Esophagus squamous epithelium (tissue), 5 donors: Measurements from ENCODE around the gene NUPR1. TPM values are rescaled to one million over a fixed set of nuclear protein-coding genes. Genes with fewer than 3 reads are reported as not detected.
"Not testable (repeated sequence)": the region's sequence is repeated elsewhere in the genome, so short reads cannot be mapped to it uniquely, and the experiment has no call there.

Experiments used
- DNase-seq: peaks from one replicate; lab custom pipeline; 2025; lab: John Stamatoyannopoulos, UW
- H3K27ac ChIP-seq, 4 donors: fragments of 200-600 bp; sonication (generic); one replicate each; pipeline ENCODE4 v1.5.1; 2016 to 2019; ENCODE audit warnings: mild to moderate bottlenecking in 1 of 4
- H3K27me3 ChIP-seq, 4 donors: fragments of 200-600 bp; sonication (generic); 1 replicate in 3 of 4; 2 replicates in 1 of 4; pipeline versions ENCODE4 v1.5.1 to v1.6.0; 2017 to 2021; ENCODE audit warnings: antibody characterized with exemption in 1 of 4
- H3K36me3 ChIP-seq, 3 donors: fragments of 200-600 bp; sonication (generic); one replicate each; pipeline ENCODE4 v1.5.1; 2016 to 2019
- H3K4me1 ChIP-seq, 3 donors: fragments of 200-600 bp; sonication (generic); one replicate each; pipeline ENCODE4 v1.5.1; 2017 to 2019
- H3K4me3 ChIP-seq, 4 donors: fragments of 200-600 bp; sonication (generic); 1 replicate in 3 of 4; 2 replicates in 1 of 4; pipeline ENCODE4 v1.5.1; 2016 to 2019; ENCODE audit warnings: mild to moderate bottlenecking in 2 of 4, moderate library complexity in 1 of 4
- H3K9me3 ChIP-seq, 3 donors: fragments of 200-600 bp; sonication (generic); one replicate each; pipeline ENCODE4 v1.5.1; 2016 to 2019
- CTCF ChIP-seq, 6 experiments: fragments of 450-650 bp in 4 of 6; fragments of 200-600 bp in 2 of 6; sonication (generic) in 2 of 6; IDR thresholded peaks; one replicate each; pipeline ENCODE4 v1.5.1; 2016 to 2019; ENCODE audit warnings: antibody characterized with exemption in 6 of 6, mild to moderate bottlenecking in 4 of 6, moderate library complexity in 4 of 6
- POLR2A ChIP-seq, 4 donors: fragments of 450-650 bp; IDR thresholded peaks; one replicate each; pipeline ENCODE4 v1.6.1; 2017; ENCODE audit warnings: antibody characterized with exemption in 4 of 4, mild to moderate bottlenecking in 4 of 4, moderate library complexity in 3 of 4
- WGBS, 2 donors: methylation state at CpG; one replicate each; pipeline ENCODE4 v1.1.5; 2018; 5-methylcytosine and 5-hydroxymethylcytosine counted together
- intact Hi-C: fragments of 100-400 bp; cut with DNase I; formaldehyde crosslinking; loops from one replicate; pipeline ENCODE4 v1.15.0; 2022
- total RNA-seq, 4 donors: library from RNA; depleted of rRNA; stranded (reverse); fragments of >200 nt; gene quantifications; one replicate each; pipeline ENCODE4 v1.1.0, GENCODE V29; 2016
- donor health status: DM: yes; HTN: yes; CAD: no.

NUPR1 gene
- total RNA-seq, 4 donors from 2014 or later = 5.2 to 21.4 (median 15.0) TPM

- TF ChIP-seq POLR2A (IDR thresholded peaks at IDR 0.05) = no peak
- no peak for TF ChIP-seq CTCF (IDR thresholded peaks at IDR 0.05)
- Histone ChIP-seq H3K4me3 (no peak overlapping the region), H3K9me3 (no peaks in the 10 kb centered on the region), H3K4me1 (peaks cover 0 to 27% (median 11%) of the 10 kb centered on the region in 3 donors), H3K27ac (no peak overlapping the region), H3K27me3 (no peaks in the 10 kb centered on the region), H3K36me3 (peaks cover 9 to 88% (median 28%) of the 10 kb centered on the region in 3 donors)
- DNase-seq = no peak
- 100% methylated on average over 1 of the region's 5 CpGs for WGBS, 2 donors
- intact Hi-C loops = no loop called here
Observed at GRCh38 chr16:28486266-28486665, 52.5 kb downstream of the NUPR1 start.

GRCh38 chr16:28483361-28483760, 55.4 kb downstream of the NUPR1 start:
- H3K27ac ChIP-seq, DNase-seq, H3K4me1 ChIP-seq, H3K9me3 ChIP-seq, H3K4me3 ChIP-seq, H3K27me3 ChIP-seq, intact Hi-C loops: not testable (repeated sequence)
- peaks cover 15 to 100% (median 23%) of the 10 kb centered on the region in 3 donors for H3K36me3 ChIP-seq
- 94 to 98% methylated on average over 5 of the region's 5 CpGs for WGBS, 2 donors

Other genes starting within 250 kb of the NUPR1 start
- under 1 TPM; 0.29 to 0.95 (median 0.48) TPM for gene SBK1, start 246.4 kb downstream of the NUPR1 start, total RNA-seq
- 1 to 10 TPM in 3 of 4 donors, under 1 TPM in 1; 0.21 to 3.8 (median 2.1) TPM for gene NPIPB6, start 175.5 kb downstream of the NUPR1 start, total RNA-seq
- gene EIF3CL, start 135.1 kb downstream of the NUPR1 start, total RNA-seq = 100 to 1,000 TPM; 115 to 271 (median 124) TPM
- not detected for gene NPIPB7, start 66.6 kb downstream of the NUPR1 start, total RNA-seq
- 10 to 100 TPM; 12.2 to 40.2 (median 19.0) TPM for gene CLN3, start 46.9 kb downstream of the NUPR1 start, total RNA-seq
- 1 to 10 TPM in 2 of 4 donors, under 1 TPM in 2; 0.49 to 2.1 (median 0.98) TPM for gene APOBR, start 44.3 kb downstream of the NUPR1 start, total RNA-seq
- gene IL27, start 32.1 kb downstream of the NUPR1 start, total RNA-seq = not detected
- 10 to 100 TPM; 11.0 to 31.3 (median 13.1) TPM for gene SGF29, start 14.9 kb upstream of the NUPR1 start, total RNA-seq
- under 1 TPM in 3 of 4 donors, not detected in 1; 0.26 to 0.49 (median 0.38) TPM for gene SULT1A2, start 58.1 kb upstream of the NUPR1 start, total RNA-seq
- gene SULT1A1, start 71.1 kb upstream of the NUPR1 start, total RNA-seq = 10 to 100 TPM in 2 of 4 donors, 1 to 10 TPM in 2; 4.1 to 17.2 (median 8.3) TPM
- gene NPIPB8, start 99.1 kb upstream of the NUPR1 start, total RNA-seq = under 1 TPM in 1 of 4 donors, not detected in 3; 0.22 TPM
- gene EIF3C, start 172.5 kb upstream of the NUPR1 start, total RNA-seq = 100 to 1,000 TPM; 187 to 337 (median 204) TPM
- 1 to 10 TPM in 1 of 4 donors, not detected in 3; 5.0 TPM for gene NPIPB9, start 212.8 kb upstream of the NUPR1 start, total RNA-seq